Activated CD4-positive, alpha-beta T cell treated with anti-CD3 and anti-CD28 coated beads, Interleukin-2, amount 50 U/mL, for 4 hours (primary cell): ENCODE data around the gene HELZ.
"Not testable (repeated sequence)": the region's sequence is repeated elsewhere in the genome, so short reads cannot be mapped to it uniquely, and the experiment has no call there.

Experiments
- DNase-seq, 2 experiments: peaks; one replicate each; pipeline ENCODE4 v3.0.0-alpha.2; 2020

HELZ gene

DNA sequence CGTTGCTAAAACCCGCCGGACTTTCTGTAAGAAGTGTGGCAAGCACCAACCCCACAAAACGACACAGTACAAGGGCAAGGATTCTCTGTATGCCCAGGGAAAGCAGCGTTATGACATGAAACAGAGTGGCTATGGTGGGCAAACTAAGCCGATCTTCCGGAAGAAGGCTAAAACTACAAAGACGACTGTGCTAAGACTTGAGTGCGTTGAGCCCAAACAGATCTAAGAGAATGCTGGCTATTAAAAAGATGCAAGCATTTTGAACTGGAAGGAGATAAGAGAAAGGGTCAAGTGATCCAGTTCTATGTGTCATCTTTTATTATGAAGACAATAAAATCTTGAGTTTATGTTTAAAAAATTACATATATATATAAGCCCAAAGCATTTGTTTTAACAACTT is 20.3 kb downstream of the HELZ start:
- no peak for DNase-seq

DNA sequence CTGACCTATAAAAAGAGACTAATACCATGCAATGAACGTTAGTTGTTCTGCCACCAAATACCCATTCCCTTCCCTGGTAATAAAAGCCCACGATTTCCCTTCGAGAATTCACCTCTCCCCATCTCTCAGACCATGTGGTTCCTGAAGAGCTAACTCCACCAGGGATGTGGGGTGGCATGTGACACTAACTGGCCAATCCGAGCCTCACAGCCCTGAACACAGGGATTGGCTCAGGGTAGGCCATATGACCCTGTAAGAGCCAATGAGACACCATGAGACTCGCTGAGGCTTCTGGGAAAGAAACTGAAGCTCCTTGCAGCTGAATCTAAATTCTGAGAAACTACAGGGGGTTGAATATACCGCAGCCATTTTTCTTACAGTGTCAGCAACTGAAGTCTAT is 21.1 kb downstream of the HELZ start:
- DNase-seq: no peak

GRCh38 chr17:67221062-67221998 is 23.7 kb downstream of the HELZ start:
- no peak for DNase-seq

DNA sequence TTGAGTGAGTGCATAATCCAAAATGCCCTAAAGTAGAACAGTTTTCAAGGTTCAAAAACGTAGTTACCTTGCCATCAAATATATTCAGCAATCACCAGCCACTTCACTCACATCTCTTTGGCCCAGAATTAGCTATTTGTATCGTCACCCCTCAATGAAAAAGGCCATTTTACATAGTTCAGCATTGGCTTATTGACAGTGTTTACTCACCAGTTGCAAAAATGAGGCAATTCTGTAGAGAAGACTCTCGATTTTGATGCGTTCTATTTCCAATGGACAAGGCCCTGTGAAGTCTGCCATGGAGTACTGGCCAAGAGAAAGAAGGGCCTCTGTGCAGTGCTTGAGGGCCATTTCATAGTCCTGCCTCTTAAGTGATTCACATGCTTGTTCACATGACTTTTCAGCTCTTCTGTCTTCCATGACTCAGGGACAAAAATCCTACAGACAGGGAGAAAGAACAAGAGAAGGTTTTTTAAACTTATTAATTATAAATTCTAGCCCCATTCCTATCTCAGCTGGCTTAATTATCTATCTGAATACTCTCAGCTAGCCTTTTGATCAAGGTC is 26.5 kb downstream of the HELZ start:
- no peak for DNase-seq

DNA sequence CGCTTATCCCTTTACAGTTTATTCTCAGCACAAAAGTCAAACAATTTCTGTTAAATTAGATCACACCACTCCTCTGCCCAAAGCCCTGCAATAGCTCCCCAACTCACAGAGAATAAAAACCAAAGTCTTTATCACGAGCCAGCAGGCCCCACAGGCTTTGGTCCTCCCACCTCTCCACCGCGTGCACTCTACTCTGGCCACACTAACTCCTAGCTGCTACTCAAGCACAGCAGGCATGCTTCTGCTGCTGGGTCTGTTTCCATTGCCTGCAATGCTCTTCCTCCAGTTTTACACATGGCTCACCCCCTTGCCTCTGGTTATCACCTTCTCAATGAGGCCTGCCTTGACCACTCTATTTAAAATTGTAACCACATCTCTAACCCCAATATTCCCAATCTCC is 27.6 kb downstream of the HELZ start:
- no peak for DNase-seq

DNA sequence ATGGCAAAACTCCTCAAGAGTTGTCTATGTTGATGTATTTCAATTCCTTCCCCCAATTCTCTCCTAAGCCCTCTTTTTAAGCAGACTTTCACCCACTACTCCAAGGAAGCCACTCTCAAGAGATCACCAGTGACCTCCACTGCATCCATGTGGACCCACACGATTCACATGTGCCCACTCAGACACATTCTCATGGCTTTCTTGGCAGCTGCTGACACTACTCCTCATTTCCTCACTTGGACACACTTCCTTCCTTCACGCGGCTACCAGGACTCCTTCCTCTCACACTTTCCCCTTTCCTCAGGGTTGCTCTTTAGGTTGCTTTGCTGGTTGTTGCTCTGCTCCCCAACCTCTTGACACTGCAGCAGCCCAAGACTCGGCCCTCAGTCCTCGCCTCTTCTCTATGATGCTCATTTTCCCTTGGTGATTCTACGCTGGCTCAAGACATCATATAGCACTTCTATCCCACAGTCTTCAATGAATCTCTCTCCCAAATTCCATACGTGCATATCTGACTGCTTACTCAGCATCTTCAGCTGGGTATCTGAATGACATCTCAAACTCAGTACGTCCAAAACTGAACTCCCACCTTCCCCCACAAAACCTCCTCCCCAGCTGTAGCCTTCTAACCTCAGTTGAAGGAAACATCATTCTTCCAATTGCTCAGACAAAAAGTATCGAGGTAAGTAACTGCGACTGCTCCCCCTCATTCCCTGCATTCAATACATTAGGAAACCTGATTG is 28.2 kb downstream of the HELZ start:
- no peak for DNase-seq

DNA sequence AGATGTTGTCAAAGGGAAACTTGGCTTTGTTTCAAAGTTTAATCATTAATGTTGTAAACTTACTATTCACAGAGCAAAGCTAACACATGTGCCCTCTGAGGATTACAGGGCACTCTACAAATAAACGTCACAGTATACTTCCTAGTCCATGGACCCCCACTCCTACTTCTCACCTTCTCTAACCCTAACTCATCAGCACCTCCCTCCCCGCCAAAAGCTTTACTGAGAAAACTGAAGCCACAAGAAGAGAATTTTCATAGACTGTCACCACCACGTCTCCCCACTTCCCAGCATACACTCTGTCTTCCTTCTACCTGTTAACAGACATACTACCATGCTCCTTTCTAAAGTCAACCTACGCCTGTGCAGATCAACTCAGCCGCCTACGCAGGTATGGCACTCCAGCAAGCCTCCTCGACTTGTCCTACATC is 29.0 kb downstream of the HELZ start:
- DNase-seq: no peak

GRCh38 chr17:67212714-67213417 is 32.1 kb downstream of the HELZ start:
- no peak for DNase-seq

GRCh38 chr17:67212231-67212630 is 32.8 kb downstream of the HELZ start:
- no peak for DNase-seq

DNA sequence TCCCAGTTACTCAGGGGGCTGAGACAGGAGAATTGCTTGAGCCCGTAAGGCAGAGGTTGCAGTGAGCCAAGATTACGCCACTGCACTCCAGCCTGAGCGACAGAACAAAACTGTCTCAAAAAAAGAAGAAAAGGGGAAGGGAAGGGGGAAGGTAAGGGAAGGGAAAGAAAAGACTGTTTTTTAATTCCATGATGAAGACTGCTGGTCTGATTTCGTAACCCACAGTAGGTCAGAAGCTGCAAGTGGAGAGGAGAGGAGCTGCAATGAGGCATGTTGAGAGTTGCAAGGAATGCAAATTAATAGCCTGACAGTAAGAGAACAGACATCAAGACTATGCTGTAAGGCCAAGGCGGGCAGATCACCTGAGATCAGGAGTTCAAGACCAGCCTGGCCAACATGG is 33.3 kb downstream of the HELZ start:
- DNase-seq: no peak

DNA sequence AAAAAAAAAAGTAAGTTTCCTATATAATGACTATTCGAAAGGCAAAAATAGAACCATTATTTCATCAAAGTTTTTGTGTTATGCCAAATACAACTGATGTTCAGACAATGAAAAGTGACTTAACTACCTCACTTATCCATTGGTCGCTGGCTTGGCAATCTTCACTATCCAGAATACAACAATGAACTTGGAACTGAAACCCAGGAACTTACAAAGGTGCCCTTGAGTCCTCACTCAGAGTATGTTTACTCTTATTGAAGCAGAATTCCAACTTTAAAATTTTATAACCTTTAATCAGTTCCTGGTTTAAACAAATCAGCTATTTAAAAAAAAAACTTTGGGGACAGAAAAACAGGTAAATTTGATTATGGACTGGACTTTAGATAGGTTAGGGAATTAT is 34.1 kb downstream of the HELZ start:
- DNase-seq: no peak

DNA sequence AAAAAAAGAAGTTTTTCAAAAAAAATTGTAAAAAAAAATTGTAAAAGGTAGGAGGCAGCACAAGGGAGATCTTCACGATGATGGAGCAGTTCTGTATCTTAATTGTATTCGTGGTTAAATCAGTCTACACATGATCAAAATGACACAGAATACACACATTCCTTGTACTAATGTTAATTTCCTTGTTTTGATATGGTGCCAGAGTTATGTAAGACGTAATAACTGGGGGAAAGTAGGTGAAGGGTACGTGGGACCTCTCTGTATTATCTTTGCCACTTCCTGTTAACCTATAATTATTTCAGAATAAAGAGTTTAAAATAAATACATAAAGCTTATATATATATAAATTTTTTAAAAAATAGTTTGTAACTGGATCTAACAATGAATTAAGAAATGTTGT is 36.8 kb downstream of the HELZ start:
- no peak for DNase-seq

DNA sequence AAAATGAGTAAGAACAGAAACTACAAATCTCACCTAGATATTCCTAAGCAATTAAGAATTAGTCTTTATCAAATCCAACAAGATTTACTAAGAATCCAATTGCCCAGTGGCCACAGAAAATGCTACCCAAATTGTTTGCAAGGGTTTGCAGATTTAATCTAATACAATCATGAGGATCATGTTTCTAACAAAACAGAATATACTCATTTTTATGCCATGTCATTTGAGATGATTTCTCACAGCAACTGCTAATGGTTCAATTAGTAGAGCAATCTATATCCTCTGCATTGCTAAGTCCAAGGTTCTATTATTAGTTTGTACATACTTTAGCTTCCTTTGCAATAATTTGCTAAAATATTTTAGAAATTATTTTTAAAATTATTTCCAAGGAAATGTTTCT is 41.2 kb downstream of the HELZ start:
- no peak for DNase-seq

DNA sequence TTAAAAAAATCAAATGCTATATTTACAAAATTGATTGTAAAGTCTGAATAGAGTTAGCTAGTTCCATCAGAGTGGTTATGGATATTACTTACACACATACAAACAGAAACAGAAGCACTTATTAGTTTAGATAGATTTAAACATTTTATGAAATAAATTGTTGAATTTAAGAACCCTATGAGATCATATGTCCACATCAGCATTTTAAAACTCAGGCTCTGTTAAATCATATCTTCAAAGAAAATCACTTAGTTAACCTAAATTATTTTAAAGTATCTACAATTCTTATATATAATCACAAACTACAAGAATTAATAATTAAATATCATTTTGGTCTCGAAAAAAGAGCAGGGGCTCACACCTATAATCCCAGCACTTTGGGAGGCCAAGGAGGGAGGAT is 42.5 kb downstream of the HELZ start:
- no peak for DNase-seq

- no peak for DNase-seq
Observed at GRCh38 chr17:67200727-67201301, 44.2 kb downstream of the HELZ start.

GRCh38 chr17:67198131-67198530 is 46.9 kb downstream of the HELZ start:
- DNase-seq: no peak

GRCh38 chr17:67197023-67197422 is 48.0 kb downstream of the HELZ start:
- not testable (repeated sequence) for DNase-seq

- no peak for DNase-seq
Observed at GRCh38 chr17:67196422-67196821, 48.6 kb downstream of the HELZ start.

- no peak for DNase-seq
Observed at GRCh38 chr17:67194134-67194533, 50.9 kb downstream of the HELZ start.

GRCh38 chr17:67187927-67188326 is 57.1 kb downstream of the HELZ start:
- no peak for DNase-seq

- DNase-seq: no peak
Observed at GRCh38 chr17:67186782-67187181, 58.2 kb downstream of the HELZ start.

DNA sequence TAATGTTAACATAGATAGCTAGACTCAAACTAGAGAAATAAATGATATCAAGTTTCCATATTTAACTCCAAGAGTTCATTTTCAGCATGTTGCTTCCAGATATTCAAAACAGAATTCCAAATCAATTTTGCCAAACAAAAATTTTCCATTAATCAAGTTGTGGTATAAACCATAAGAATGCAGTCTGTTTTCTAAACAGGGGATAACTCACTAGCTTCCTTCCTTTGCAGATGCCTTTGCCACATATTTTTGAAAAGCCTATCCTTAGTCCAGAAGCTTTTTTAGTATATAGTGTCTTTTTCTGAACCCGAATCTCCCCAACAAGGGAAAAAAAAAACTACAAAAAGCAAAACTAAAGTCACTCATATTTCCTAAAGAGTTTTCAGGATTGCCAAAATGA is 61.5 kb downstream of the HELZ start:
- no peak for DNase-seq

GRCh38 chr17:67181825-67182224 is 63.2 kb downstream of the HELZ start:
- no peak for DNase-seq
